Gastroesophageal sphincter (tissue), 4 donors: ENCODE measurements around the gene ASIC4. TPM values are rescaled to one million over a fixed set of nuclear protein-coding genes. Genes with fewer than 3 reads are reported as not detected.

Source experiments
- ATAC-seq: fragments of 150-250 bp; one replicate; pipeline ENCODE4 v1.9.1; 2016; ENCODE audit warnings: mild to moderate bottlenecking, moderate library complexity
- H3K27ac ChIP-seq, 4 donors: fragments of 200-600 bp; sonication (generic) in 3 of 4; 1 replicate in 3 of 4; 2 replicates in 1 of 4; pipeline ENCODE4 v1.5.1; 2016 to 2019
- H3K27me3 ChIP-seq: fragments of 200-600 bp; sonication (generic); one replicate; pipeline ENCODE4 v1.5.1; 2019
- H3K36me3 ChIP-seq, 2 donors: fragments of 200-600 bp; sonication (generic); one replicate each; pipeline ENCODE4 v1.5.1; 2019; ENCODE audit warnings: control low read depth in 1 of 2
- H3K4me1 ChIP-seq, 3 donors: fragments of 200-600 bp; sonication (generic); 1 replicate in 2 of 3; 2 replicates in 1 of 3; pipeline ENCODE4 v1.5.1; 2016 to 2019; ENCODE audit warnings: control low read depth in 2 of 3
- H3K4me3 ChIP-seq, 2 donors: fragments of 200-600 bp; sonication (generic); one replicate each; pipeline ENCODE4 v1.5.1; 2019; ENCODE audit warnings: mild to moderate bottlenecking in 1 of 2, moderate library complexity in 1 of 2
- H3K9me3 ChIP-seq, 3 donors: fragments of 200-600 bp; sonication (generic); one replicate each; pipeline ENCODE4 v1.5.1; 2017 to 2019; ENCODE audit warnings: control low read depth in 2 of 3
- CTCF ChIP-seq, 4 experiments: fragments of 200-600 bp in 2 of 4; fragments of 450-650 bp in 2 of 4; sonication (generic) in 1 of 4; IDR thresholded peaks; one replicate each; pipeline ENCODE4 v1.5.1; 2017 to 2019; ENCODE audit warnings: antibody characterized with exemption in 4 of 4, mild to moderate bottlenecking in 2 of 4, moderate library complexity in 2 of 4
- EP300 ChIP-seq: sonication (generic); formaldehyde crosslinking; IDR thresholded peaks from one replicate; pipeline ENCODE4 v1.6.1; 2017; ENCODE audit warnings: antibody characterized with exemption, mild to moderate bottlenecking
- POLR2A ChIP-seq, 2 donors: fragments of 450-650 bp; IDR thresholded peaks; one replicate each; pipeline ENCODE4 v1.6.1; 2017; ENCODE audit warnings: antibody characterized with exemption in 2 of 2, mild to moderate bottlenecking in 2 of 2, moderate library complexity in 1 of 2
- POLR2AphosphoS5 ChIP-seq: sonication (generic); formaldehyde crosslinking; IDR thresholded peaks from one replicate; pipeline ENCODE4 v1.6.1; 2017; ENCODE audit warnings: antibody characterized with exemption
- WGBS, 2 donors: methylation state at CpG; one replicate each; pipeline ENCODE4 v1.1.5; 2018; ENCODE audit warnings: low coverage in 1 of 2; 5-methylcytosine and 5-hydroxymethylcytosine counted together
- total RNA-seq, 4 donors: library from RNA; depleted of rRNA; stranded (reverse); fragments of >200 nt; gene quantifications; one replicate each; pipeline ENCODE4 v1.1.0, GENCODE V29; 2016

ASIC4 gene
- total RNA-seq, 4 donors from 2014 or later: 0.16 TPM; not detected in 3

GRCh38 chr2:219468410-219469185, 45.7 kb upstream of the ASIC4 start:
- peaks cover 4 to 81% (median 9%) of the 10 kb centered on the region in 3 donors for H3K4me1 ChIP-seq
- no CpG with 5 or more reads among the region's 23 CpGs for WGBS, 2 donors
- no peaks in the 10 kb centered on the region for H3K27me3 ChIP-seq
- H3K4me3 ChIP-seq: no peak overlapping the region
- no peaks in the 10 kb centered on the region for H3K9me3 ChIP-seq
- ATAC-seq: no peak
- peaks cover 0 to 90% of the 10 kb centered on the region in 2 donors for H3K36me3 ChIP-seq
- TF ChIP-seq POLR2A (IDR thresholded peaks at IDR 0.05): no peak
- TF ChIP-seq POLR2AphosphoS5: no peak
- no peak for TF ChIP-seq CTCF (IDR thresholded peaks at IDR 0.05)
- TF ChIP-seq EP300: no peak
- H3K27ac ChIP-seq: peak overlapping the region; percentile 14 to 97 (median 87)

GRCh38 chr2:219469186-219469724, 45.0 kb upstream of the ASIC4 start:
- H3K36me3 ChIP-seq: peaks cover 0 to 92% of the 10 kb centered on the region in 2 donors
- no peak overlapping the region for H3K4me3 ChIP-seq
- H3K9me3 ChIP-seq: no peaks in the 10 kb centered on the region
- H3K27me3 ChIP-seq: no peaks in the 10 kb centered on the region
- no peak for ATAC-seq
- TF ChIP-seq POLR2A (IDR thresholded peaks at IDR 0.05) (no peak), POLR2AphosphoS5 (peak; percentile 49)
- H3K27ac ChIP-seq: peak overlapping the region in 3 of 4 donors; percentile 81 to 97 (median 93)
- 43% methylated on average over 5 of the region's 16 CpGs; no CpG with 5 or more reads in 1 of the 2 donors for WGBS, 2 donors
- H3K4me1 ChIP-seq: peaks cover 4 to 81% (median 9%) of the 10 kb centered on the region in 3 donors

- no peak for TF ChIP-seq POLR2A (IDR thresholded peaks at IDR 0.05)
- no peak for TF ChIP-seq POLR2AphosphoS5
- TF ChIP-seq EP300: no peak
- no peak for TF ChIP-seq CTCF (IDR thresholded peaks at IDR 0.05)
- H3K4me1 ChIP-seq: peaks cover 0 to 81% (median 3%) of the 10 kb centered on the region in 3 donors
These were observed 43.9 kb upstream of the ASIC4 start for GRCh38 chr2:219470429-219470828.

GRCh38 chr2:219471476-219472371, 42.6 kb upstream of the ASIC4 start:
- Histone ChIP-seq H3K27me3 (no peaks in the 10 kb centered on the region), H3K9me3 (no peaks in the 10 kb centered on the region), H3K4me1 (peaks cover 0 to 81% (median 2%) of the 10 kb centered on the region in 3 donors), H3K4me3 (no peak overlapping the region), H3K27ac (peak overlapping the region in 3 of 4 donors; percentile 81 to 97 (median 93)), H3K36me3 (peaks cover 0 to 81% of the 10 kb centered on the region in 2 donors)
- TF ChIP-seq EP300 (no peak), CTCF (IDR thresholded peaks at IDR 0.05) (no peak), POLR2AphosphoS5 (no peak), POLR2A (IDR thresholded peaks at IDR 0.05) (no peak)
- ATAC-seq: no peak
- 80% methylated on average over 2 of the region's 22 CpGs; no CpG with 5 or more reads in 1 of the 2 donors for WGBS, 2 donors

More at GRCh38 chr2:219470429-219470828, 43.9 kb upstream of the ASIC4 start:
- H3K36me3 ChIP-seq: peaks cover 0 to 92% of the 10 kb centered on the region in 2 donors
- H3K9me3 ChIP-seq: no peaks in the 10 kb centered on the region
- no peaks in the 10 kb centered on the region for H3K27me3 ChIP-seq
- WGBS, 2 donors: 15 to 64% methylated on average over 4 of the region's 4 CpGs
- H3K4me3 ChIP-seq: no peak overlapping the region
- no peak for ATAC-seq
- H3K27ac ChIP-seq: peak overlapping the region in 3 of 4 donors; percentile 81 to 97 (median 93)
